Stimulated activated naive CD4-positive, alpha-beta T cell treated with Interleukin-2 at 50 U/mL for 16 hours (primary cell): ENCODE results near the gene PRR29.

Experiments
- DNase-seq: peaks from one replicate; lab custom pipeline; 2025; lab: John Stamatoyannopoulos, UW

The PRR29 gene

GRCh38 chr17:64042700-64043485 lies 44.7 kb downstream of the PRR29 start:
- no peak for DNase-seq

GRCh38 chr17:64045176-64045575 lies 47.0 kb downstream of the PRR29 start:
- no peak for DNase-seq

- DNase-seq = no peak
Observed at GRCh38 chr17:64048805-64049204, 50.7 kb downstream of the PRR29 start.

- DNase-seq = no peak
Observed at GRCh38 chr17:64051153-64051552, 53.0 kb downstream of the PRR29 start.

GRCh38 chr17:64053101-64053500 lies 55.0 kb downstream of the PRR29 start:
- DNase-seq = no peak
